Measurements from ENCODE around the gene CELSR1. TPM values are rescaled to one million over a fixed set of nuclear protein-coding genes. Genes with fewer than 3 reads are reported as not detected.
"Not testable (repeated sequence)": the region's sequence is repeated elsewhere in the genome, so short reads cannot be mapped to it uniquely, and the experiment has no call there.

The CELSR1 gene
- polyA plus RNA-seq, 12 donors: 1.4 to 24.7 (median 5.0) TPM; not detected in 1

GRCh38 chr22:46481386-46481785, 56.0 kb downstream of the CELSR1 start:
- DNase-seq: no peak

- DNase-seq: no peak
Observed at GRCh38 chr22:46480396-46480795, 57.0 kb downstream of the CELSR1 start.

GRCh38 chr22:46479046-46479445, 58.4 kb downstream of the CELSR1 start:
- no peak for DNase-seq

GRCh38 chr22:46478083-46478551, 59.3 kb downstream of the CELSR1 start:
- no peak for DNase-seq

- no peak for DNase-seq
Observed at GRCh38 chr22:46476547-46476941, 60.9 kb downstream of the CELSR1 start.

- DNase-seq: no peak
Observed at GRCh38 chr22:46473896-46474557, 63.4 kb downstream of the CELSR1 start.

GRCh38 chr22:46473021-46473779, 64.2 kb downstream of the CELSR1 start:
- no peak for DNase-seq

- no peak for DNase-seq
Observed at GRCh38 chr22:46472722-46473016, 64.8 kb downstream of the CELSR1 start.

- no peak for DNase-seq
Observed at GRCh38 chr22:46471901-46472721, 65.3 kb downstream of the CELSR1 start.

- DNase-seq: not testable (repeated sequence)
Observed at GRCh38 chr22:46471330-46471729, 66.1 kb downstream of the CELSR1 start.

GRCh38 chr22:46469711-46470110, 67.7 kb downstream of the CELSR1 start:
- no peak for DNase-seq

- DNase-seq: no peak
Observed at GRCh38 chr22:46467006-46467405, 70.4 kb downstream of the CELSR1 start.

- DNase-seq: no peak
Observed at GRCh38 chr22:46466255-46466676, 71.2 kb downstream of the CELSR1 start.

GRCh38 chr22:46465793-46466192, 71.6 kb downstream of the CELSR1 start:
- DNase-seq: no peak

GRCh38 chr22:46465345-46465720, 72.1 kb downstream of the CELSR1 start:
- DNase-seq: no peak

GRCh38 chr22:46464701-46465344, 72.6 kb downstream of the CELSR1 start:
- DNase-seq: no peak

GRCh38 chr22:46464296-46464695, 73.1 kb downstream of the CELSR1 start:
- DNase-seq: no peak

GRCh38 chr22:46463435-46464227, 73.8 kb downstream of the CELSR1 start:
- DNase-seq: no peak

GRCh38 chr22:46462726-46463371, 74.6 kb downstream of the CELSR1 start:
- no peak for DNase-seq

- DNase-seq: no peak
Observed at GRCh38 chr22:46461566-46462180, 75.7 kb downstream of the CELSR1 start.
